ENCODE results near the gene CCNI2. TPM values are rescaled to one million over a fixed set of nuclear protein-coding genes. Genes with fewer than 3 reads are reported as not detected.

CCNI2 gene
- total RNA-seq, 1 experiment from 2014 or later: not detected

- DNase-seq (ENCODE audit: low read depth): no peak
Observed at GRCh38 chr5:132750471-132751230, 3.4 kb downstream of the CCNI2 start.

- peak; percentile 89 for DNase-seq (ENCODE audit: low read depth)
Observed at GRCh38 chr5:132751444-132751843, 4.2 kb downstream of the CCNI2 start.

- DNase-seq (ENCODE audit: low read depth): no peak
Observed at GRCh38 chr5:132751971-132752580, 4.8 kb downstream of the CCNI2 start.

- DNase-seq (ENCODE audit: low read depth): no peak
Observed at GRCh38 chr5:132752581-132753125, 5.4 kb downstream of the CCNI2 start.

GRCh38 chr5:132753135-132753987, 6.1 kb downstream of the CCNI2 start:
- peak; percentile 49 for DNase-seq (ENCODE audit: low read depth)

GRCh38 chr5:132754111-132754510, 6.9 kb downstream of the CCNI2 start:
- no peak for DNase-seq (ENCODE audit: low read depth)

- peak; percentile 38 for DNase-seq (ENCODE audit: low read depth)
Observed at GRCh38 chr5:132754947-132755346, 7.7 kb downstream of the CCNI2 start.

- DNase-seq (ENCODE audit: low read depth): no peak
Observed at GRCh38 chr5:132756542-132756941, 9.3 kb downstream of the CCNI2 start.

- DNase-seq (ENCODE audit: low read depth): no peak
Observed at GRCh38 chr5:132758451-132758850, 11.2 kb downstream of the CCNI2 start.

GRCh38 chr5:132759114-132760048, 12.2 kb downstream of the CCNI2 start:
- DNase-seq (ENCODE audit: low read depth): no peak

- no peak for DNase-seq (ENCODE audit: low read depth)
Observed at GRCh38 chr5:132760049-132760420, 12.8 kb downstream of the CCNI2 start.

- DNase-seq (ENCODE audit: low read depth): no peak
Observed at GRCh38 chr5:132760601-132761317, 13.5 kb downstream of the CCNI2 start.

- DNase-seq (ENCODE audit: low read depth): no peak
Observed at GRCh38 chr5:132761321-132762240, 14.4 kb downstream of the CCNI2 start.

- no peak for DNase-seq (ENCODE audit: low read depth)
Observed at GRCh38 chr5:132762246-132763000, 15.2 kb downstream of the CCNI2 start.

- DNase-seq (ENCODE audit: low read depth): no peak
Observed at GRCh38 chr5:132763181-132764036, 16.2 kb downstream of the CCNI2 start.

GRCh38 chr5:132764051-132764450, 16.8 kb downstream of the CCNI2 start:
- no peak for DNase-seq (ENCODE audit: low read depth)

- DNase-seq (ENCODE audit: low read depth): no peak
Observed at GRCh38 chr5:132764671-132765238, 17.5 kb downstream of the CCNI2 start.

Data from LHCN-M2 (cell line).